Esophagus muscularis mucosa (tissue), 4 donors: ENCODE measurements around the gene LMNTD1. TPM values are rescaled to one million over a fixed set of nuclear protein-coding genes. Genes with fewer than 3 reads are reported as not detected.
"Not testable (repeated sequence)": the region's sequence is repeated elsewhere in the genome, so short reads cannot be mapped to it uniquely, and the experiment has no call there.

Experiments
- DNase-seq: peaks from one replicate; pipeline ENCODE4 v3.0.0-alpha.2; 2017; ENCODE audit errors: extremely low spot score
- H3K27ac ChIP-seq, 4 donors: fragments of 200-600 bp; sonication (generic); replicated peaks in 1 of 4; 1 replicate in 3 of 4; 2 replicates in 1 of 4; pipeline ENCODE4 v1.5.1; 2016 to 2019; ENCODE audit warnings: mild to moderate bottlenecking in 1 of 4
- H3K27me3 ChIP-seq, 4 donors: fragments of 200-600 bp; sonication (generic); one replicate each; pipeline versions ENCODE4 v1.5.1 to v1.6.0; 2016 to 2019
- H3K36me3 ChIP-seq, 4 donors: fragments of 200-600 bp; sonication (generic); one replicate each; pipeline ENCODE4 v1.5.1; 2016 to 2019
- H3K4me1 ChIP-seq, 4 donors: fragments of 200-600 bp; sonication (generic); one replicate each; pipeline ENCODE4 v1.5.1; 2016 to 2019
- H3K4me3 ChIP-seq, 4 donors: fragments of 200-600 bp; sonication (generic); 1 replicate in 2 of 4; 2 replicates in 2 of 4; pipeline ENCODE4 v1.5.1; 2016 to 2019; ENCODE audit warnings: mild to moderate bottlenecking in 4 of 4, moderate library complexity in 1 of 4
- H3K9me3 ChIP-seq, 4 donors: fragments of 200-600 bp; sonication (generic); 1 replicate in 3 of 4; 2 replicates in 1 of 4; pipeline ENCODE4 v1.5.1; 2016 to 2019
- EP300 ChIP-seq: sonication (generic); formaldehyde crosslinking; IDR thresholded peaks from one replicate; pipeline ENCODE4 v1.6.1; 2017; ENCODE audit warnings: antibody characterized with exemption
- POLR2A ChIP-seq: fragments of 450-650 bp; IDR thresholded peaks from one replicate; pipeline ENCODE4 v1.6.1; 2017; ENCODE audit warnings: antibody characterized with exemption, moderate library complexity, mild to moderate bottlenecking, low read depth
- POLR2AphosphoS5 ChIP-seq, 2 donors: sonication (generic); formaldehyde crosslinking; IDR thresholded peaks; one replicate each; pipeline ENCODE4 v1.6.1; 2017; ENCODE audit warnings: antibody characterized with exemption in 2 of 2
- WGBS: methylation state at CpG from one replicate; pipeline ENCODE4 v1.1.5; 2018; 5-methylcytosine and 5-hydroxymethylcytosine counted together
- intact Hi-C: fragments of 100-400 bp; cut with DNase I; formaldehyde crosslinking; loops from one replicate; pipeline ENCODE4 v1.15.1; 2023
- small RNA-seq, 3 donors: library from RNA; depleted of rRNA; stranded (forward); fragments of <200 nt; gene quantifications; one replicate each; pipeline ENCODE3, GENCODE V24; 2016
- total RNA-seq, 4 donors: library from RNA; depleted of rRNA; stranded (reverse); fragments of >200 nt; gene quantifications; one replicate each; pipeline versions ENCODE4 v1.1.0 to v1.2.1, GENCODE V29; 2016
- TF ChIP-seq, protein P1 (sequence below), 3 experiments: fragments of 200-600 bp in 2 of 3; fragments of 450-650 bp in 1 of 3; sonication (generic) in 2 of 3; IDR thresholded peaks; one replicate each; pipeline ENCODE4 v1.5.1; 2017 to 2019; ENCODE audit warnings: antibody characterized with exemption in 3 of 3, mild to moderate bottlenecking in 2 of 3, moderate library complexity in 1 of 3

LMNTD1 gene
- total RNA-seq, 4 donors from 2014 or later = 0.75 to 1.8 (median 1.2) TPM; not detected in 1

DNA sequence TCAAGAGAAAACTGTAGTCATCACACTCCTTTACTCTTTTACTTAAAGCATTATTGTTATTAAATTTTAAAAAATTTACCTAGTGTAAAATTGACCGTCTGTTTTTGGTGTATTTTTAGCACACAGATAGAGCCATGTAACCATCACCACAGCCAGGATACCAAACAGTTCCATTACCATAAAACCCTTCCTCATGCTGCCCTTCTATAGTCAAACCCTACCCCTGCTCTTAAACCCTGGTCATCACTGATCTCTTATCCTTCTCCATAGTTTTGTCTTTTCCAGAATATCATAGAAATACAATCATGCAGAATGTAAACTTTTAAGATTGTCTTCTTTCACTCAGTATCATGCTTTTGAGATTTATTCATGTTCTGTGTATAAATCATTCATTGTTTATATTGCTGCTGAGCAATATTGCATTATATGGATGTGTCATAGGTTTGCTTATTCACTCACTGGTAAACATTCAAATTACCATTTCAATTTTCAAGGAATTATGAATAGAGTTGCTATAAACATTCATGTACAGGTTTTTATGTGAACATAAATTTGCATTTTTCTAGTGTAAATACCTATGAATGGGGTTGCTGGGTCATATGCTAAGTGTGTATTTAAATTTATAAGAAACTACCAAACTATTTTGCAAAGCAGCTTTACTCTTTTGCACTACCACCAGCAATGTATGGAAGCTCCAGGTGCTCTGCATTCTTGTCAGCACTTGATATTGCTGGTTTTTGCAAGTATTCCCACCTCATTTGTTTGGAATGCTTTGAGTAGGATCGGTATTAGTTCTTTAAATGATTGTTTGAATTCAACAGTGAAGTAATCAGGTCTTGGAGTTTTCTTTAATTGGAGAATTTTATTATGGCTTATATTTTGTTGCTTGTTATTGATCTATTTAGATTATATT, 125.5 kb downstream of the LMNTD1 start:
- intact Hi-C loops = no loop called here
- H3K27ac ChIP-seq = no peak overlapping the region
- no peak overlapping the region for H3K4me3 ChIP-seq
- no peaks in the 10 kb centered on the region for H3K9me3 ChIP-seq
- H3K4me1 ChIP-seq = peaks cover 0 to 7% (median 1%) of the 10 kb centered on the region in 4 donors
- H3K27me3 ChIP-seq = no peaks in the 10 kb centered on the region
- TF ChIP-seq EP300 (no peak), POLR2AphosphoS5 (IDR thresholded peaks at IDR 0.05) (no peak), POLR2A (no peak)
- TF ChIP-seq, protein P1, sequence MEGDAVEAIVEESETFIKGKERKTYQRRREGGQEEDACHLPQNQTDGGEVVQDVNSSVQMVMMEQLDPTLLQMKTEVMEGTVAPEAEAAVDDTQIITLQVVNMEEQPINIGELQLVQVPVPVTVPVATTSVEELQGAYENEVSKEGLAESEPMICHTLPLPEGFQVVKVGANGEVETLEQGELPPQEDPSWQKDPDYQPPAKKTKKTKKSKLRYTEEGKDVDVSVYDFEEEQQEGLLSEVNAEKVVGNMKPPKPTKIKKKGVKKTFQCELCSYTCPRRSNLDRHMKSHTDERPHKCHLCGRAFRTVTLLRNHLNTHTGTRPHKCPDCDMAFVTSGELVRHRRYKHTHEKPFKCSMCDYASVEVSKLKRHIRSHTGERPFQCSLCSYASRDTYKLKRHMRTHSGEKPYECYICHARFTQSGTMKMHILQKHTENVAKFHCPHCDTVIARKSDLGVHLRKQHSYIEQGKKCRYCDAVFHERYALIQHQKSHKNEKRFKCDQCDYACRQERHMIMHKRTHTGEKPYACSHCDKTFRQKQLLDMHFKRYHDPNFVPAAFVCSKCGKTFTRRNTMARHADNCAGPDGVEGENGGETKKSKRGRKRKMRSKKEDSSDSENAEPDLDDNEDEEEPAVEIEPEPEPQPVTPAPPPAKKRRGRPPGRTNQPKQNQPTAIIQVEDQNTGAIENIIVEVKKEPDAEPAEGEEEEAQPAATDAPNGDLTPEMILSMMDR (IDR thresholded peaks at IDR 0.05) = no peak
- DNase-seq = no peak
- no peaks in the 10 kb centered on the region for H3K36me3 ChIP-seq
- 81% methylated on average over 2 of the region's 2 CpGs for WGBS

DNA sequence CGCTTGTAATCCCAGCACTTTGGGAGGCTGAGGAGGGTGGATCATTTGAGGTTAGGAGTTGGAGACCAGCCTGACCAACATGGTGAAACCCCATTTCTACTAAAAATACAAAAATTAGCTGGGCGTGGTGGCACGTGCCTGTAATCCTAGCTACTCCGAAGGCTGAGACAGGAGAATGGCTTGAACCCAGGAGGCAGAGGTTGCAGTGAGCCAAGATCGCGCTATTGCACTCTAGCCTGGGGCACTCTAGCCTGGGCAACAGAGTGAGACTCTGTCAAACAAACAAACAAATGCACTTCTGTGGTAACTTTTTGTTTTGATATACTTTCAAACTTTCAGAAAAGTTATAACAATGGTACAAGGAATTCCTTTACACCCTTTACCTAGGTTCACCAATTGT, 126.3 kb downstream of the LMNTD1 start:
- H3K9me3 ChIP-seq, H3K4me3 ChIP-seq, H3K27me3 ChIP-seq, DNase-seq, intact Hi-C loops, H3K27ac ChIP-seq, H3K4me1 ChIP-seq, H3K36me3 ChIP-seq: not testable (repeated sequence)
- 94% methylated on average over 6 of the region's 6 CpGs for WGBS

Small RNA genes lying within 50 kb of the gene (small RNA-seq; reads per million reads assigned to genes)
- gene TUBB4BP1 = 0 reads per million in 3 donors
